DMS153 treated with DMSO at 0.1 percent for 48 hours (cell line): ENCODE results near the gene FAM53B.

ENCODE experiments used
- DNase-seq: peaks from one replicate; lab custom pipeline; 2025; ENCODE audit not compliant: unreplicated experiment; lab: John Stamatoyannopoulos, UW

FAM53B gene

DNA sequence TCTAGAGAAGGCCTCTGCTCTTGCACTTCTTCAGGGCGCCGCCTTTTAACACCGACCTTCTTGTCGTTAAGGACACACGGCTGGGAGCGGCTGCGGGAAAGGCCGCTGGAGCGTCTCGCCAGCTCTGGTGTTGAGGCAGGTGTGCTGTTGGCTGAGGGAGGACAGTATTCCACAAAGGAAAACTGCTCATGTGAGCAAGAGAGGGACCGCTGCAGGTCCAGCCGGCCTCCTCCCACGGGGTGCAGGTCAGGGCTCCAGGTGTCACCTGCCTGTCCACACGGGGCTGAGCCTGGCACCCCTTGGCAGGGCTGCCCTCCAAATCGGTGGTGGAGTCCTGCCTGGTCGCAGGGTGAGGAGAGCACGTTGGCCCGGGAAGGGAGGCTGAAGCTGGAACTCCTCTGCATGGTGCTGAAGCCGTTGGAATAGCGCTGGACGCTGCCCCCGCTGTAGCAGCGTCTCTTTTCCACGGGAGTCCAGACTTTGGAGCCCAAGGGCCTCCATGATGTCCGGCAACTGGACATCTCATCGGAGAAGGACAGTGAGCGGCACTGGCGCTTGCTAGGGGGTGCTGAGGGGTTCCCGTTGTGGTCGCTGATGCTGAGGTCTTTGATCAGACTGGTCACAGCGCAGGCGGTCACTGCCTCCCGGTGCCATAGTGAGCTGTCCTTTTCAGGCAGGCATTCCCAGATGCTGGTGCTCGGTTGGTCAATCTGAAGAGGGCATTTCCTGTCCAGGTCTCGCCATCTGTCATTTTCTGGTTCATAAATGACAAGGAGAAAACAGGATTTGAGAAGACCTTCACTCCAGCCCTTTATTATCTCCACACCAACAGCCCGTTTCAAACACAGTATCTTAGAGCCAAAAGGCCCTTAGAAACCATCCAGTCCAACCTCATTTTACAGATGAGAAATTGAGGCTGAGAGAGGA, 62.3 kb downstream of the FAM53B start:
- DNase-seq, result no peak

DNA sequence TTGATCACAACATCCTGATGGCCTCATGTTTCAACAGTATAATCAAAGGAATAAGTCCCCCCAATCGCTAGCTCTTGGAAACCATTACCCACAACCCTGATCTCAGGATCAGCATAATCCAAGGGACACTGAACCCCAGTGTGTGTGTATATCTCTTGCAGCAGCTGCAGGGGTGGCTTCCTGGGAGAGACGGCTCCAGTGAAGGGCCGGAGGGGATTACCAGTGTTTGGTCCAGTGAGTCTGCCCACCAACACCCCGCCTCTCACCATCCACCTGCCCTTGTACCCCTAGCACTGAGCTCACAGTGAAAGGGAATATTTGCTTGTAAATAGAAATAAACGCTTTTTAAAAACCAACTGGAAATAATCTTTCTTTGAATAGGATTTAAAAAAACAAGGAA, 63.1 kb downstream of the FAM53B start:
- no peak for DNase-seq

DNA sequence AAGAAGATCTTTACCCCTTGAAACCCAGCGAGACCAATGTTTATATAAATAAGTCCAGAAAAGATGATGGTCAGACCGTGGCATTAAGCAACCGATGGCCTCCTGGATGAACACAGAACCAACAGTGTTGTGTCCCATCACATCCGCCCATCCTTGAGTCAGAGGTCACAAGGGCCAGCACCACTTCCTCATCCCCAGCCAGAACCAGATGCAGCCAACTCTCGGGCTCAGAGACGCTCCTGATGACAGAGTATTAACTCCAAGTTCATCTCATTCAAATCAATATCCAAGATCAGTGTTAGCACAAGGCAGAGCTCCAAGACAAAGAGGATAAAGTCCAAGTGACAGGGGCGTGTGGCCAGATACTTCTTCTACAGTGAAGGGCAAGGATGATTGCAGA, 63.5 kb downstream of the FAM53B start:
- no peak for DNase-seq

DNA sequence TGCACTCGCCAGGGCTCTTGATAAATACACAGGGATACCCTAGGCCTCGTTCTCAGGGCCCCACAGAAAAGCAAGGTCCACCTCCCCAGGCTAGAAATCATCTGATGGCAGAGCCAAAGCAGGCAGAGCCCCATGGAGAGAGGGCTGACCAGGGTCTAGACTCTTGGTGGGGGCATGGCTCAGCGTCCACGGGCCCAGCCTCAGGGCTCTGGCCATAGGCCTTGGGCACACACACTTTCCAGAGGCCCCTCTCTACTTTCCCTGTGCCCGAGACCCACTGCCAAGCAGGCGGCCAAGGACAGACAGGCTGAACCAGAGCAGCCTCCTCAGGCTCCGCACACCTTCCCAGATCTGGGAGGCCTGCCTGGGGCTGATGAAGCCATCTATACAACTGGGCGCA, 64.8 kb downstream of the FAM53B start:
- no peak for DNase-seq

DNA sequence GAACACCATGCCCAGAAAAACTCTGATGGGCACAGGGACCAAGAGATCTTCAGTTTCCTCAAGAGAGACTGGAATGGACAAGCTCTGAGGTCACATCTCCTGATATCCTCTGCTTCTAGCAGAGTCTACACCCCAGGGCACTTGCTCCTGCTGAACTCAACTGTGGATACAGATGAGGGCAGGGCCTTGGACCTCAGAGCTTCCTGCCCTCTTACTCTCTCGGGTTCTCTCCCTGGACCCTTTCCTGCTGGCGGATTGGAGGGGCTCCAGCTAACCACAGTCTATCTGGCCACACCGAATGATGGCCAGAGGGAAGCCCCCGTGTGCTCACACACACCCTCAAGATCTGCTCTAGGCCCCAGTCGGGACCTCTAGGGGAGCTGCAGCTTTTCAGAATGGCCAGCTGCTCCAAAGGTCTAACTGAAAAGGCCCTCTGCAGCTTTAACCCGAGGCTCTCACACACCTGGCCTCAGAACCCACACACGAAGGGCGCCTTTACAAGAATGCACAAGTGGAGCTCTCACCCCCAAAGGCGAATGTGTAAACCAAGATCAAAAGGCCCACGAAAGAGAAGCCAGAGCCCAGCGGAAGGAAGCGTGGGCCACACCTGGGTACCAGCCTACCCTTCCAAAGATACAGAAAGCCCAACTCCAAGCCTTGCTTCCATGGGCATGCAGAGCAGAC, 65.5 kb downstream of the FAM53B start:
- DNase-seq, result no peak

DNA sequence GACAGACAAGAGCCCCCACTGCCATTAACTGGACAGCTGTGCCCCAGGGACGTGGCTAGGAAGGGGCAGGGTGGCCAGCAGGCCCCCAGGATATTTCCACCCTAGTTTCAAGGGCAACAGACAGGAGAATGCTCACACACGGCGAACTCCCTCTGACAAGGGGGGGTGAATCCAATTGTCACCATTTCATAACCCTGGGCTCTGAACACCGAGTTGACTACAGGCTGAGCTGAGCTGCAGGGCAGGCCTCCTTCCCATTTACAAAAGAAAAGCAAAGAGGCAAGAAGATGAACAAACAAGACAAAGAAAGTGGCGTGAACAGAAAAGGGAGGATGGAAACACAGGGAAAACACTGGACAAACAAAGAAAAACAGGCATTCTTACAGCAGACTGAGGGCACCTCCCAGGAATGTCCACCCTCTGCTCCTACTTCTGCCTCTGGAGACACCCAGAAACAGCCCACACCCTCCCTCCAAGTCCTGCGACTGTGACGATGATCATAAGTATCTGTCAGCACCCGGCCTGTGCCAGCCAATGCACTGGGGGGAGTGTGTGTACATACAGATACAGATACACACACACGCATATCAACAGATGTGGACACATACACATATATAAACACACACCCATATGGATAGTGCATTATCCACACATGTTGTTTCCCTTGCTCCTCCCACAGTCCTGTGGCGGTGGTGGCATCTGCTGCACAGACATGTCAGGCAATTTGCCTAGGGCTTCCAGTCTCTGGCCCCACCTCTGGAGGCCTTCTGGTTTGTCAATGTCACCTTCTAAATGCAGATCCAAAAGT, 66.2 kb downstream of the FAM53B start:
- no peak for DNase-seq

DNA sequence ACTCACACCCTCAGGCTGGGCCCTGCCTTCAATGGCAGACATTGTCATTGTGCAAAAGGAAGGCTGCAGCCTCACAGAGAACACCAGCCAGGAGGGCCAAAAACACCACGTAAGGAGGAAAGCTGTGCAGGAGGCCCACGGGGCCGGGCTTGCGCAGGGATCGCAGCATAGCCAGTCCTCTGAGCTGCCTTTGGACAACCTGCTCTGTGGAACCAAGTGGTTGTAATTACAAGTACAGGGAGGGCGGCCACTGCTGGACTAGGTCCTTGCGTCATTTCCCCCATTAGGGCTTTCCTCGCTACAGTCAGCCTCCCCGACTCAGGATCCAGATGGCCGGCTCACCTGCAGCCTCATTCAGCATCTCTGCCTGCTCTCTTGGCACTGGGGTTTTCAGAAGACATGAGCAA, 66.9 kb downstream of the FAM53B start:
- DNase-seq, result no peak

DNA sequence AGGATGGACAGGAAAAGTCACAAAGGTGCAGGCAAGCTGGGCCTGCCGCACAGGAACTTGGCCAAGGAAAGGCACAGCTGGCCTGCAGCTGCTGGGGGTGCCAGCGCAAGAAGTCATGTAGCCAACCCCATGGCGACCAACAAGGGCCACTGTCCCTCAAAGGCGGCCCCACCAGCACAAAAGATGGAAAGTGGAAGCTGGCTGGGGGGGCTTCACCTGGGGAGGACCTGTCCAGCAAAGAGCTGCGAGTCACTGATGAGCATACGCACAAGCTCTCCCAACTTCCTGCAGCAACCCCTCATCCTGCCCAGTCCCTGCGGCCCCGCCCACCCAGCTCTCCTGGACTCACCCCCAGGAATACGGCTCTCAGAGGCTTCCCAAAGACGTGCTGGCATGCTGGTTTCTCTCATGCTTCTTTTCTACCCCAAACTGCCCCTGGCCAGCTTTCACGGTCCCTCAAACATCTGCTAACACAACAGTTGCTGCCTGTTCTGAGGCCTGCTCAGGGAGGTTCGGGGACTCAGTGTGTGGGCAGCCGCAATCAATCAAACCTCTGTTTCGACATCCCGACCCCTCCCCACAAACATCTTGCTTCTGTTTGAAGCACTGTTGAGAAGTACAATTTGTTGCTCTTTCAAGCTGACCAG, 67.6 kb downstream of the FAM53B start:
- no peak for DNase-seq

DNA sequence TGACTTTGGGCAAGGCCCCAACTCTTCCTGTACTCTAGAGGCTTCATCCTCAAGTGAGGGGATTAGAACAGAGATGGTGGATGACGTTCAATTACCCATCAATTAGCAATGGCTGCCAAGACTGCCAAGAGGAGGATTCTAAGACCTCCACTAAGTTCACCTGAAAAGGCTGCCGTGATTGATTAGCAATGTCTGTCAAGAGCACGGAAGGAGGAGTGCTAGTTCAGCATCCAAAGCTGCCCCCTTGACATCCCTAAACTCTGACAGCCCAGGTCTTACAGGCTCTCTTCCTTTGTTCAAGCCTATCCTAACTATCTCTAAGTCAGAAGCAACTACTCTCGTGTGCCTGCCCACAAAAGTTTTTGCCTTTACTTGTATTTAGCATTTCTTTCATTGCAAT, 68.4 kb downstream of the FAM53B start:
- no peak for DNase-seq

DNA sequence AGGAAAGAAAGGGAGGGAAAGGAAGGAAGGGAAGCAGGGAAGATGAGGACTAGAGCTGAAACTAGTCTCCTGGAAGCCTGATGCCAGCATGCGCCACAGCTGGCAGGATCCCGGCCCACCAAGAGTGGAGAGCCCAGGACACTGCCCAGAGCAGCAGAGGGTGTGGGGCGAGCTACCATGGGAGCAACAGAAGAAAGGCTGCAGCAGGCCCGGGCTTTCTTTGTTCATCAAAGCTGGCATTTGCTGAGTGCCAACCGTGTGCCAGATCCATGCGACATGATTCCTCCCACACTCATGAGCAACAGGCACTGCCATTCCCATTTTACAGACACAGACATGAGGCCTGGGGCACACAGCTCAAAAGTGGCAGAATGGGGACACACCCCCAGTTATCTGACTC, 68.9 kb downstream of the FAM53B start:
- DNase-seq, result no peak

DNA sequence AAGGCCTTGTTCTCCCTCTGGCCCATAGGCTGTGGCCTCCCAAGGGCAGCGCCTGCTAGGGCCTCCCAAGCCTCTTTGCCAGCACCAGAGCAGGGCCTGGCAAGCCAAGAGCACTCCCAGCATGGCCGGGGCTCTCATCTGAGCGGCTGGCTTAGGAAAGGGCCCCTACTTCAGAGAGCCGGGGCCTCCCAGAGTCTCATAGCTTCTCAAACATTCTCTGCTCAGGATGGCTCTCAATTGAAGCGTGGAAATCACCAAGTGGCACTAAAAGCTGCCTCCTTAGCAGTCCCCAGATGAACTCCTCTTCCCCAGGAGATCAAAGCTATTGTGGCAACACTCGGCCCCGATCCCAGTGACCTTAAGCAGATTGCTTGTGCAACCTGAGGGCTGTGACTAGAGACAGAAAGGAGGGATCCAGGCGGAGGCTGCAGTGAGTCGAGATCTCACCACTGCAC, 69.4 kb downstream of the FAM53B start:
- no peak for DNase-seq

DNA sequence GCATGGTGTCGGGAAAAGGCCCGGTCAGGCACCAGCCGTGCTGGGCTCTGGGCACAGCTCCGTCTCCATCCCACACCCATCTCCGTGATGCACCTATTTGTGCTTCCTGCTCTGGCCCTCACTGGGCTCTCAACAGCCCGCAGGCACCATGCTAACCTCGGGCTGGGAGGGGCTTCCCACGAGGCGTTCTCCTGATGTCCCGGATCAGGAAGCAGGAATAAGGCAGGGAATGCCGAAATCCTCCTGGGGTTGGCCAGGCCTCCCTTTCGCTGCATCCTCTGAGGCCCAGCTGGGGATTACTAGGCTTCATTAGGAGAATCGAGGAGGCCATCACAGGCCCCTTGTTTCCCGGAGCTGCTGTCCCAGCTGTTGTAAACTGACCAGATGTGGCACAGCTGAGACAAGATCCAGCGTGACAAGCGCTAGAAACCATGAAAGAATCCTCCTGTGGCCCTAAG, 72.0 kb downstream of the FAM53B start:
- no peak for DNase-seq

DNA sequence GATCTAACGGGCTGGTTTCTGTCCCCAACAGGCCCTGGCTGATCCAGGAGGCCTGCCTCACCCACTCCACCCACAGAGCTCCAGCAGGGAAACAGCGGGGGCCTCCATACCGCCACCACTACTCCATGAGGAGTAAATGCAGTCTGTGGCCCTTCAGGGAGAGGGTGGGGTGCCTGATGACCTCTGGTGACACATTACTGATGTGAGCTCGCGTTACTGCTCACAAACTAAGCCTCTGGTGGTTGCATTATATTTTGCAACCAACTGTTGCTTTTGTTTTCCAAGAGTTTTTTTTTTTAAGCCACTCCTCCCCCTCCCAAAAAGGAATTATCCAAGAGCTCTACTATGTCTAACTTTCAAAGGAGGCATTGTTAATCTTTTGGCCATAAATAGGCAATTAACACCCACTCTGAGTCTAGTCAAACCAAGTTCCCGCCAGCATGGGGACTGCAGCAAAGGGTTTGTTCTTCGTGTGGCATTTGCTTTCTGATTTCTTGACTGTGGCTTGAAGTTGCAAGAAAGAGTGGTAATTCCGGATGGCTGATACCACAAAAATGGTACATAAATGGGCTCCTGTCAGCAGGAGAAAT, 72.6 kb downstream of the FAM53B start:
- no peak for DNase-seq

DNA sequence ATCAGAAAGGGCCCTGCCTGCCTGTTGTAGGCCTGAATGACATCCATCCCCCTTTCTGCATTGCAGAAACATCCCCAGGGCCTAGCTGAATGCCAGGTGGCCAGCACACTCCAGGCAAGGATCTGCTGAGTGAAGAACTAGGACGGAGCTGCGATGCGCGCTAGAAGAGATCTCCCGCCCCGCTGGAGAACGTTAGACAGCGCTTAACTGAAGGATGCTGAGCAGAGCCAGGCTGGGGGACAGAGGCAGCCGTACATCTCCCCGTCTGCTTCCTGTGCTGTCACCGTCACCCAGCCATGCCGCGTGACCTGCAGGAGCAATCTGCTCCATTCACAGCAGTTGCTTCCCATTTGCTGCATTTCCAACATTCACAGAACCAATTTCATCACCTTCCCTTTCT, 73.3 kb downstream of the FAM53B start:
- no peak for DNase-seq

DNA sequence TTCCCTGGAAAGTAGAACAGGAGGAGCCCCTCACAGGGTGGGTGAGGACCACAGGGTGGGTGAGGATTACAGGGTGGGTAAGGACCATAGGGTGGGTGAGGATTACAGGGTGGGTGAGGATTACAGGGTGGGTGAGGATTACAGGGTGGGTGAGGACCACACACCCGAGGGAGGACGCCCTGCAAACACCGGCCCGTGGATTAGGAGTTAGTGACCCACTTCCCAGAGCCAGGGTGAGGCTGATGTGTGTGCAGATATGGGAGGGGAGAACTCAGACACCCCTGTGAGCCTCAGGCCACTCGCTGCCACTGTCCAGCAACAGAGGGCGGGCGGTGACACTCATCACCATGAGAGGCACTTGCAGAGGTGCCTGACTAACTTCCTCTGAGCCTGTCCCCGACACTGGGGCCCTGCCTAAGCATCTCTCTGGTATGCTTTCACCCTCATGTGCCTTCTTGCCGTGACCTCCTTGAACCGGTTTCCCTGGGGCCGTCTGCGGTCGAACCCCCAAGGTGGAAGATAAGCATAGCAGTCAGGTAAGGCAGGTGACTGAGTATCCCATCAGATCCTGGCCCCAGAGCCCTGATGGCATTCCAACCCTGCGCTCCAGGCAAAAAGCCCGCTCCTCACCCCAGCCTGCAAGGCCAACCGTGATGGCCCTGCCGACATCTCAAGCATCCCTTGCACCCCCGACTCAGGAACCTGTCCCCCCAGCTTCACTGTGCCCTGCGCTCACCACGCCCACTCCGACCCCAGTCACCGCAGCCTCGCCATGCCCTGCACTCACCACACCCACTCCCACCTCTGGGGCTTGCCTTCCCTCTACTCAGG, 74.1 kb downstream of the FAM53B start:
- no peak for DNase-seq

DNA sequence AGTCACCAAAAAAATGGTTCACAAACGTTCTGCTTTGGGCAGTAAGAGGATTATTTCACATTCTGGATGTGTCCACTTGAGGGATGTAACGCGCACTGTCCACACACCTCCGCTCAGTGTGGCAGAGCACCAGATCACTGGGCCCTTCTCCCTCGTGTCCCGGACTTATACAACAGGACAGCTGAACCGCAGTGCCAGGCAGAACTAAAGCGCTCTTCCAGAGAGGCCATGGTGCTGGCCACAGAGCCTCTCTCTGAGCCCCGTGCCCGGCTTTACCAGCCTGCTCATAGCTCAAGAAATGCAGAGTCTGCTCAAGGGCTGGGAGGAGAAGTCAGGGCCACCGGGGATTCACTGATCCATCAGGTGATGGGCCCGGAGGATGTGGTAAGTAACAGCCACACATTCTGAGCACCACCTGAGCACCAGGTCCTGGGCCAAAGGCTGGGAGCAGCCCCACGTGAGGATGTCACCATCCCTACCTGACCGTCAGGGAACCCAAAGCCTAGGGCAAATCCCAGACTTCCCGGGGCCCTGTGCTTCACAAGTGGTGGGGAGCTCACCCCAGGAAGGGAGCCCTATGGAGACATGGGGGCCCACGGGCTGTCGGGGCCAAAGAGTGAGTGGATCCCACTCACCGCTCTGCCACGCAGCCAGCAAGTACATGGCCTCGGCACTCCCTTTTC, 74.9 kb downstream of the FAM53B start:
- no peak for DNase-seq

DNA sequence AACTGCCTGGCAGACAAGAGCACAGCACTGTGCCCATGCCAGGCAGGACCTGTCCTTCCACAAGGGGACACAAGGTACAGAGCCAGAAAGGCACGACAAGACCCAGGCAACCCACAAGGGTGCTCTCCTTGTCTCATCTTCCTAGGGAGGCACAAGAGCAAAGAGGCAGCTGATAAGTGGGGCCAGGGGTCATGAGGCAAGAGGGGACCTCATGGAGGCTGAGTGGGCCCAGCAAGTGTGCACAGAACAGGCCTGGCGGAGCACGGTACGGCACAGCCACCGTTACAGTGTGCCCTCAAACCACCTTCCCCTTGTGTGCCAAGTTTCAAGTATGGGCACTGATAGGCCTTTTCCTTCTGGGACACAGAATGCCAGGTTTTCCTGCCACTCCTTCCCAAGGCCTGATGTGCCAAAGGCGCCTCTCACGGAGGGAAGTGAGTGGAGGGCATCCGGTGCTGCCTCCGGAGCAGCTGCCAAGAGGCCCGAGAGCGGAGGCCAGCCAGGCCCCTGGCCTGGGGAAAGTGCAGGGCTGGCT, 75.6 kb downstream of the FAM53B start:
- DNase-seq, result no peak

DNA sequence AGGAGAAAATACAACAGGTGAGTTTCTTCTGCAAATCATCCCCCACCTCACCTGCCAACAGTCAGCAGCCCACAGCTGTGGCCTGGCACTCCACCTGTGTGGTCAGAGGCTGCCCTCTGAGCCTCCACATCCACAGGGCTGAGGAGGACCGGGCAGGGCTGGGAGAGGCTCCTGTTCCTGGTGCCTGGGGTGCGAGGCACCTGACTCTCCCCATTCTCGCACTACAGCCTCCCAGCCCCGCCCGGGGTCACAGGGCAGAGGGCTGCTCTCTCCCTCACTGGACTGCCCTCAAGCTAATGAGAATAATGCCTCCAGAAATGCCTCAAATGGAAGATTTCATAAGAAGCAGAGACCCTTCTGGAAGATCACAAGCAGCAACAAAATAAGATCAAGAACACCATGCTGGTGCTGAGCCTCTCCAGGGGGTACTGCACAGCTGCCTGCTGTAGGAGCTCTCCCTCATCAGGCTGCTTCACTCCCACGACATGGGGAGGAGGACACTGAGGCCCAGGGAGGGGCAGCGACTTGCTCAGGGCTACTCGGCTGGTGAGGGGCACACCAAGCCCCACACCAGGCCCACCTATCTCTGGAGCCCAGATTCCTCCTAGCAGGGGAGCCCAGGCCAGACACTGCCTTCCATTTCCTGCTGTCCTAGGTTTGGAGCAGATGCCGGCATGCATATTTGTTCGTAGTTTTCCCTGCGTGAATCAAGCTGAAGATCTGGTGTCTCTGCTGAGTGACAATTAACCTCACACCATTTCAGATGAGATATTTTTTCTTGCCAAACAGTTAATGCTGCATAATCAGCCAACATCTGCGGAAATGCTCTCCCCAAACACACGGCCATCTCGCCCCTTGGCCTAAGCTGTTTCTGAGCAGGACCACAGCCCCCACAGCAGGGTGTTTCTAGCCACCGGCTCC, 76.5 kb downstream of the FAM53B start:
- no peak for DNase-seq
